GM19035 (cell line): Measurements from ENCODE around the gene KCTD17.

Experiments
- ATAC-seq: cut with Tn5 transposase; IDR thresholded peaks from one replicate; pipeline ENCODE4 v1.9.1; 2021; ENCODE audit not compliant: unreplicated experiment

The KCTD17 gene

GRCh38 chr22:37020192-37020479, 31.4 kb upstream of the KCTD17 start:
- no peak for ATAC-seq

GRCh38 chr22:37021041-37021440, 30.5 kb upstream of the KCTD17 start:
- no peak for ATAC-seq

GRCh38 chr22:37021710-37022482, 29.6 kb upstream of the KCTD17 start:
- ATAC-seq: no peak

- ATAC-seq: no peak
These were observed 28.8 kb upstream of the KCTD17 start for GRCh38 chr22:37022483-37023337.

- no peak for ATAC-seq
These were observed 27.7 kb upstream of the KCTD17 start for GRCh38 chr22:37023743-37024338.

- ATAC-seq: no peak
These were observed 27.0 kb upstream of the KCTD17 start for GRCh38 chr22:37024339-37025157.

GRCh38 chr22:37025500-37026070, 26.0 kb upstream of the KCTD17 start:
- ATAC-seq: no peak

- ATAC-seq: no peak
These were observed 25.2 kb upstream of the KCTD17 start for GRCh38 chr22:37026325-37026724.

GRCh38 chr22:37027556-37027955, 24.0 kb upstream of the KCTD17 start:
- no peak for ATAC-seq

- ATAC-seq: no peak
These were observed 22.6 kb upstream of the KCTD17 start for GRCh38 chr22:37028692-37029674.

- no peak for ATAC-seq
These were observed 20.8 kb upstream of the KCTD17 start for GRCh38 chr22:37030560-37031281.

GRCh38 chr22:37032134-37032534, 19.4 kb upstream of the KCTD17 start:
- no peak for ATAC-seq

GRCh38 chr22:37032535-37033460, 18.7 kb upstream of the KCTD17 start:
- ATAC-seq: no peak

- no peak for ATAC-seq
These were observed 17.7 kb upstream of the KCTD17 start for GRCh38 chr22:37033605-37034430.

GRCh38 chr22:37036655-37037377, 14.7 kb upstream of the KCTD17 start:
- no peak for ATAC-seq

- no peak for ATAC-seq
These were observed 13.9 kb upstream of the KCTD17 start for GRCh38 chr22:37037669-37038068.
